Stimulated activated CD4-positive, alpha-beta T cell treated with anti-CD3 and anti-CD28 coated beads, Interleukin-1b, Interleukin-23, amount 100 ng/mL, for 4 hours (primary cell): ENCODE results near the gene CAPN9.

Source experiments
- DNase-seq, 2 donors: peaks; one replicate each; pipeline ENCODE4 v3.0.0-alpha.2; 2020; ENCODE audit warnings: low read depth in 2 of 2

The CAPN9 gene

DNA sequence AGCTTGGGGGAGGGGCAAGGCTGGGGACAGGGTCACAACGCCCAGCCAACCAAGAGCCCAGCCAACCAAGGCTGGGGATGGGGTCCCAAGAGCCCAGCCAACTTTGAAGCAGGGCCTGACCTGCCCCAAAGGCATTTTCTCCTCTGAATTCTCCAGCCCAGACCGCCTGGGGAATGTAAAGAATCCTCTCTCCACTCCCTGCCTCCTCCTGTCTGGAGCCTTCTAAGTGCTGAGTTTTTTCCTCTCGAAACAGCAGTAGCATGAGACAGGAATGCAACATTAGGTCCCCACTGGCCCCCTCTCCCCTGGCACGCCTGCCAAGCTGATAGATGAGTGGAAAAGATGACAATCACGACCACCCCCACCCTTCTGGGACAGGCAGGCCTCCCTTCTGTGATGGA lies 104.1 kb downstream of the CAPN9 start:
- no peak for DNase-seq
